HFF-Myc (cell line): ENCODE data around the gene STON2.

ENCODE experiments used
- DNase-seq: peaks from one replicate; pipeline ENCODE4 v3.0.0-alpha.2; 2011; ENCODE audit warnings: low read depth; ENCODE audit errors: extremely low read depth
- H3K4me3 ChIP-seq: replicated peaks from 2 replicates; pipeline ENCODE4 v1.5.1; 2011; ENCODE audit warnings: low read depth, mild to moderate bottlenecking, control low read depth, low read length
- CTCF ChIP-seq: IDR thresholded peaks from 2 replicates; pipeline ENCODE4 v1.5.1; 2012; ENCODE audit warnings: mild to moderate bottlenecking, low read depth, low read length, control low read depth; ENCODE audit errors: missing control alignments

The STON2 gene

GRCh38 chr14:81441626-81442134 lies 41.6 kb upstream of the STON2 start:
- DNase-seq, result no peak
- TF ChIP-seq CTCF, result no peak

GRCh38 chr14:81440041-81440440 lies 39.9 kb upstream of the STON2 start:
- H3K4me3 ChIP-seq, result no peak overlapping the region
- no peak for DNase-seq
- no peak for TF ChIP-seq CTCF

More at GRCh38 chr14:81441626-81442134, 41.6 kb upstream of the STON2 start:
- no peak overlapping the region for H3K4me3 ChIP-seq

GRCh38 chr14:81437244-81437643 lies 37.1 kb upstream of the STON2 start:
- no peak overlapping the region for H3K4me3 ChIP-seq
- TF ChIP-seq CTCF, result no peak

GRCh38 chr14:81436296-81437138 lies 36.4 kb upstream of the STON2 start:
- 0 out of 2 replicates have a peak overlapping the region, but pooled peaks have one; percentile 15 for H3K4me3 ChIP-seq
- no peak for TF ChIP-seq CTCF
- DNase-seq, result no peak

More at GRCh38 chr14:81437244-81437643, 37.1 kb upstream of the STON2 start:
- no peak for DNase-seq

- H3K4me3 ChIP-seq, result no peak overlapping the region
- no peak for DNase-seq
These were observed 35.5 kb upstream of the STON2 start for GRCh38 chr14:81435391-81436295.

More at GRCh38 chr14:81435391-81436295, 35.5 kb upstream of the STON2 start:
- no peak for TF ChIP-seq CTCF
